Sigmoid colon (tissue), 4 donors: Measurements from ENCODE around the gene RAB1B.

Experiments
- EP300 ChIP-seq, 4 donors: sonication (generic); formaldehyde crosslinking; IDR thresholded peaks; one replicate each; pipeline ENCODE4 v1.6.1; 2017; ENCODE audit warnings: antibody characterized with exemption in 4 of 4
- POLR2A ChIP-seq, 2 donors: fragments of 450-650 bp; IDR thresholded peaks; one replicate each; pipeline ENCODE4 v1.6.1; 2016; ENCODE audit warnings: antibody characterized with exemption in 2 of 2, mild to moderate bottlenecking in 2 of 2, moderate library complexity in 2 of 2
- POLR2AphosphoS5 ChIP-seq, 4 donors: sonication (generic); formaldehyde crosslinking; IDR thresholded peaks; one replicate each; pipeline ENCODE4 v1.6.1; 2017; ENCODE audit warnings: antibody characterized with exemption in 4 of 4
- TF ChIP-seq, protein P1 (sequence below), 4 experiments: fragments of 450-650 bp in 3 of 4; fragments of 200-600 bp in 1 of 4; IDR thresholded peaks; one replicate each; pipeline ENCODE4 v1.5.1; 2016 to 2019; ENCODE audit warnings: antibody characterized with exemption in 4 of 4, mild to moderate bottlenecking in 3 of 4, moderate library complexity in 2 of 4

DNA sequence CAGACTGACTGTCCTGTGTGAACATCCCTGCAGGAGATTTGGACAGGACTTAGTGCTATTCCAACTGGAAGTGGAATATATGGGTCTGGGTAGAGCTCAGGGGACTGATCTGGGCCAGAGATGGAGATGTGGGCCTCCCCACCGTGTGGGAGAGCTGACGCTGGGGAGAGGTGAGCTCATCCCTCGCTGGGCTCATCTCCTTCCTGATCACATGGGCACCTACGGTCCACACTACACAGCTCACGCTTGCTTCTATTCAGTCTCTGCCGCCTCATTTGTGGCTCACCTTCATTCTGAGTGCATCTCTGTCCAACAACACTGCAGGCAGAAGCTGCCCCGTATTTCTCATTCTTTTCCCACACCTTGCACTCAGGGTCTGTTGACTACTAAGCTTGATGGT is 16.6 kb upstream of the RAB1B start:
- TF ChIP-seq, protein P1, sequence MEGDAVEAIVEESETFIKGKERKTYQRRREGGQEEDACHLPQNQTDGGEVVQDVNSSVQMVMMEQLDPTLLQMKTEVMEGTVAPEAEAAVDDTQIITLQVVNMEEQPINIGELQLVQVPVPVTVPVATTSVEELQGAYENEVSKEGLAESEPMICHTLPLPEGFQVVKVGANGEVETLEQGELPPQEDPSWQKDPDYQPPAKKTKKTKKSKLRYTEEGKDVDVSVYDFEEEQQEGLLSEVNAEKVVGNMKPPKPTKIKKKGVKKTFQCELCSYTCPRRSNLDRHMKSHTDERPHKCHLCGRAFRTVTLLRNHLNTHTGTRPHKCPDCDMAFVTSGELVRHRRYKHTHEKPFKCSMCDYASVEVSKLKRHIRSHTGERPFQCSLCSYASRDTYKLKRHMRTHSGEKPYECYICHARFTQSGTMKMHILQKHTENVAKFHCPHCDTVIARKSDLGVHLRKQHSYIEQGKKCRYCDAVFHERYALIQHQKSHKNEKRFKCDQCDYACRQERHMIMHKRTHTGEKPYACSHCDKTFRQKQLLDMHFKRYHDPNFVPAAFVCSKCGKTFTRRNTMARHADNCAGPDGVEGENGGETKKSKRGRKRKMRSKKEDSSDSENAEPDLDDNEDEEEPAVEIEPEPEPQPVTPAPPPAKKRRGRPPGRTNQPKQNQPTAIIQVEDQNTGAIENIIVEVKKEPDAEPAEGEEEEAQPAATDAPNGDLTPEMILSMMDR (IDR thresholded peaks at IDR 0.05): no peak
- TF ChIP-seq POLR2A (IDR thresholded peaks at IDR 0.05) (no peak), POLR2AphosphoS5 (IDR thresholded peaks at IDR 0.05) (no peak), EP300 (IDR thresholded peaks at IDR 0.05) (no peak)
